ENCODE data around the gene LRRC75B. TPM values are rescaled to one million over a fixed set of nuclear protein-coding genes. Genes with fewer than 3 reads are reported as not detected.
"Not testable (repeated sequence)": the region's sequence is repeated elsewhere in the genome, so short reads cannot be mapped to it uniquely, and the experiment has no call there.

Gene LRRC75B
- polyA plus RNA-seq, 3 donors: 33.6 to 45.7 (median 42.2) TPM

DNA sequence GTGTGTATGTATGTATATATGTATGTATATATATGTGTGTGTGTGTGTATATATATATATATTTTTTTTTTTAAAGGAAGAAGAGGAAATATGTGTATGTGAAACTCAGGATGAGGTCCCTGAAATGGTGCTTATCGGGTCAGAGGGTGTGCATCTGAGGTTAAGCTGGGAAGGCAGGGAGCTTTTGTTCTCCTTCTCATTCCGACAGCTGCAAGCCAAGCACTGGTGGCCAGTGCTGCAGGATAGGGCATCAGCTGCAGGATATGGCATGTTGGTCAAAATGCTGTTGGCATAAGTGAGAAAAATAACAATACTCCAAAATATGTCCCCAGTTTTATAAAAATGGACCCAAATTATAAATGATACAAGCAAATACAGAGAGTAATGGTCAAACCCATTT is 29.6 kb downstream of the LRRC75B start:
- no peak for DNase-seq

DNA sequence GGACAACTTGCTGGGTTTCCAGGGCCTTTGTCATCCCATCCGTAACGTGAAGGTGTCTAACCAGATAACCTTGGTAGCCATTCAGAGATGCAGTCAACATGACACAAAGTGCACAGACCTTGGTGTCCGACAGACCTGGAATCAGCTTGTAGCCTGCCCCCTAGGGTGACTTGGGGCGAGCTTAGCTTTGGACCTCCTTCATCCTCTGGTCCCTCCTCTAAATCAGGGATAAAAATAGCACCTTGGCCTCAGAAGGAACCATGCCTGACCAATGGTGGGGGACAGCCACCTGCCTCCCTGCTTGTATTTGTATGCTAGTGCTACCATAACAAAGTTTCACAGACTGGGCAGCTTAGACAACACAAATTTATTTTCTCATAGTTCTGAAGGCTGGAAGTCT is 33.4 kb downstream of the LRRC75B start:
- DNase-seq: no peak

DNA sequence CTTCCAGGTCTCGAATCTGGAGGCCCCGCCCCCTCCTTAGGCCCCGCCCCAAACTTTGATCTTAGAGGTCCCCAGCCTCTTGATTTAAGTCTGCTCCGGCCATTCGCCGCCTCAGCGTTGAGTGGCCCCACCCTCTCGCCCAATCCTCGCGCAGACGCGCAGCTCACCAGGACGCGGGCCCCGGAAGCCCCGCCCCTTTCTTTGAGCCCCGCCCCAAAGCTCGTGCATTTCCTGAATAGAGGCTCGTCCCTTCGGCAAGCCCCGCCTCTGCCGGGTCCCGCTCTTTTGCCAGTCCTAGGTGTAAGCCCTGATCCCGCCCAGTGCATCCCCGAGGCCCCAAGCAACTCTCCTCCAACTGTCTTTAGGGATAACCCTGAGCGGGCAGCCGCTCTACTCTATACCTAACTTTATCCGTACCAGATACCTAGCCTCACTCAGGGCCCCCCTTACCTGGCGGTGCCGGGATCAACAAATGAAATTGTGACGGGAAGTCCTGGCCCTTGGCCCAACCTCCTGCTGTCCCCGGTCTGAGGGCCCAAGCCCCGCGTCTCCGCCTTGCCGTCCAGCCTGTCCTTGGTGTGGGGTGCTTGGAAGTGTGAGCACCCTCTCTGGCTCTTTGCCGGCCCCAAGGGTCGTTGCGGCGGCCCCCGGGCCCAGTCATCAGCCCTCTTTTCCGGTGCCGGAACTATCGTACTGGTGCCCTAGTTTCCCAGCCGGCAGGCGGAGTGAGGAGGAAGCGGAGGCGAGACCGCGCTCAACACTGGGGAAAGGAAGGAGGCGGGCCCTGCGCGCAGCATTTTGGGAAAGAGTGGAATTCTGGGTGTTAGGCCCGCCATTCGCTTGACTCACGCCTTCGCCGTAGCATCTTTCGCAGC is 37.5 kb downstream of the LRRC75B start, which contains the start of gene SNRPD3:
SNRPD3 (plus strand) TSS at position 835 of the 875 bp plus-strand sequence. CDS start 1,676 bp downstream, outside the sequence.
- DNase-seq: peak; percentile 99

DNA sequence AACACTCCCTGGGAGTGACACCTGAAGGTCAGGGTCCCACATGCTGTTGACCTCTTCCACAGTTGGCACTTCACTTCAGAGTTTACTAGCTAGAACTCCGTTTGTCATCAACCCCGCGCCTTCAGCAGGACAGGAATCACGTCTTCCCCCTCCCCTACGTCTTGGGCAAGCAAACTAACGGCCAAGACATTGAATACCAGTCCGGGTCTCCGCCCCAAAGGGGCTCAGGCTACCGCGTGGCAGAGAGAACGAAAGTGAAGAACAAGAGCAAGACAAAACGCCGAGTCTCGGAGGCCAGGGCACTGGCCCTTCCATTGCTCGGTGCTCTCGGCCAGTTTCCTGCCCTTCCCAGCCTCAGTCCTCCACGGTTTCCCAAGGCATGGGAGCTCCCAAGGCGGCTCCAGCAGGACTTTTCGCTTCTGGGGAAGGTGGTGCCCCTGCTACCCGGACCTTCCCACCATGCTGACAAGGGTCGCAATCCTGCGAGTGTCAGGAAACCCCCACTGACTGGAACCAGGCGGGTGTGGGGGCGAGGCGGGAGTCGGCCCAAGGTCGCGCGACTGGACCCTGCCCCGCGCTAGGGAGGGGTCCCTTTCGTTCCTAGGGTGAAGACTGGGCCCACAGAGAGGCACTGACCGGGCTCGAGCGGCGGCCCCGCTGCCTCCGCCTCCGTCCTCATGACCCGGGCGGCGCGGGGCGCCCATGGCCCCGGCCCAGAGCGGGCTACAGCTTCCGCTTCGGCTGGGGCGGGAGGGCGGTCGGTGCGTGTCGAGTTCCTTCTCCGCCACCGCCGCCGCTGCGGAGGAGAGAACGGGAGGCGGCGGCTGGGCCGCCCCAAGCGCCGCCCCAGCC is 38.3 kb downstream of the LRRC75B start, which contains the start of gene GUCD1:
GUCD1 (minus strand) TSS at position 826 of the 852 bp plus-strand sequence; CDS start at position 679, 147 bp downstream.
- peak; percentile 31 for DNase-seq

DNA sequence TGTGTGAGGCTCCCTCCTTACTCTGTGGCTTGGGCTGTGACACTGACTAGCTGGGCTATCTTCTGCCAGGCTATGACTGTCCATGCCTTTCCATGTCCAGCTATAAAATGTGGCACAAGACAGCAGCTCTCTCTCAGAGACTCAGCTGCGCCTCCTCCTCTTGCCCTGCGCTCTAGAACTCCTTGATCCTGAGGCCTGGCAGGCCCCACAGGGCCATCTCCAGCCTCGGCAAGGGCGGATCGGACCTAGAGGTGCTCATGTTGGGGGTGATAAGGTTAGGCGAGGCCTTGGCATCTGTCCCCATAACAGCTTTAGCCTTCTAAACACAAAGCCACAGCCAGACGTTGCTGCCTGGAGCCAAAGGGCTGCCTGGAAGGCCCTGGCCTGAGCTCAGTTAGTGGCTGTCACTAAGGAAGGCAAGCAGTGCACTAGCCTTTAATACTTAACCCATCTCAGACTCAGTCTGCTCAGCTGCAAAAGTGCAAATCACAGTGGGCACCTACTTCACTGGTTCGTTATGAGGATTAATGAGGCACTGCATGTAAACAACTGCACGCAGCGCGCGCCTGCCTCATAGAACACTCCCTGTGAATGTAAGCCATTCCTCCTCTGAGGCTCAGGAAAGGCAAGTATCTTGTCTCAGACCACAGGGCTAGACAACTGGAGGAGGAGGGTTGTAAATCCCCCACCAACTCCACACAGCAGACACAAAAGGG is 39.1 kb downstream of the LRRC75B start:
- DNase-seq: peak; percentile 28

DNA sequence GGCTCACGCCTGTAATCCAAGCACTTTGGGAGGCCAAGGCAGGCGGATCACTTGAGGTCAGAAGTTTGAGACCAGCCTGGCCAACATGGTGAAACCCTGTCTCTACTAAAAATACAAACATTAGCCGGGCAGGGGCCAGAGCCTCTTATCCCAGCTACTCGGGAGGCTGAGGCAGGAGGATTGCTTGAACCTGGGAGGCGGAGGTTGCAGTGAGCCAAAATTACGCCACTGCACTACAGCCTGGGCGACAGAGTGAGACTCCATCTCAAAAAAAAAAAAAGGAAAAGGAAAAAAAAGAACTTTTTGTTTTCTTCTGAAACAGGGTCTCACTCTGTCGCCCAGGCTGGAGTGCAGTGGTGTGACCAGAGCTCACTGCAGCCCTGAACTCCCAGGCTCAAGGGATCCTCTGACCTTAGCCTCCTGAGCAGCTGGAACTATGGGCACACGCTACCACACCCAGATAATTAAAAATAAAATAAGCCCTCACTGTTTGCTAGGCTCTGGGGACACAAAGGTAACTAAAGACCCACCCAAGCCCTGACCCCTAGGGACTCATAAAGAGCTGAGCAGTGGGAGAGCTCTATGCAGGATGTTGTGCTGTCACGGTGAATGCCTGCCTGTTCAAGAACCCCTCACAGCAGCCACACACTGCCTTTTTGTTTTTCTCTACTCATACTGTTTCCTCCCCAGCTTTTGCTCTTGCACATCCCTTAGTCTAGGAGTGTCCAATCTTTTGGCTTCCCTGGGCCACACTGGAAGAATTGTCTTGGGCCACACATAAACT is 40.2 kb downstream of the LRRC75B start:
- not testable (repeated sequence) for DNase-seq

DNA sequence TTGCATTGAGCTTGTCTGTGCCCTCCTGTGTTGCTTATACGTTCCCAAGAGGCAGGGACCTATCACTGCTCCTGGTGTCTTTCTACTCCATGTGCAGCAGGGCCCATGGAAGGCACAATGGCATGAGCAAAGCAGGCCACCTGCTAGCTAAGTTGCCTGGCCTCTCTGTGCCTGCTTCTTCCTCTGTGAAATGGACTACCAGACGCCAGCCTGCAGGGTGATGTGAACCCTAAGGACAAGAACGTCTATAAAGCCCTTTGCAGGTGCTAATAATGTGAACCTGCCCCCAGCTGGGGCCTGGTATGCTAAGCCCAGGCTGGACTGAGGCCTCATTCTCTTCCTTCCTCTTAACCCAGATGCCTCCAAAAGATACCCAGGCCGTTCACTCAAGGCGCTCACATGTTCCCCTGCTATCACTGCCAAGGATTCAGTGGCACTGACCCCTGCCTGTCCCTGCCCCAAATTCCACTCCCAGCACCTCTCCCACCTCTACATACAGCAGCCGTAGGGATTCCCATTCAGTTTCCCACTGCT is 41.9 kb downstream of the LRRC75B start:
- no peak for DNase-seq

DNA sequence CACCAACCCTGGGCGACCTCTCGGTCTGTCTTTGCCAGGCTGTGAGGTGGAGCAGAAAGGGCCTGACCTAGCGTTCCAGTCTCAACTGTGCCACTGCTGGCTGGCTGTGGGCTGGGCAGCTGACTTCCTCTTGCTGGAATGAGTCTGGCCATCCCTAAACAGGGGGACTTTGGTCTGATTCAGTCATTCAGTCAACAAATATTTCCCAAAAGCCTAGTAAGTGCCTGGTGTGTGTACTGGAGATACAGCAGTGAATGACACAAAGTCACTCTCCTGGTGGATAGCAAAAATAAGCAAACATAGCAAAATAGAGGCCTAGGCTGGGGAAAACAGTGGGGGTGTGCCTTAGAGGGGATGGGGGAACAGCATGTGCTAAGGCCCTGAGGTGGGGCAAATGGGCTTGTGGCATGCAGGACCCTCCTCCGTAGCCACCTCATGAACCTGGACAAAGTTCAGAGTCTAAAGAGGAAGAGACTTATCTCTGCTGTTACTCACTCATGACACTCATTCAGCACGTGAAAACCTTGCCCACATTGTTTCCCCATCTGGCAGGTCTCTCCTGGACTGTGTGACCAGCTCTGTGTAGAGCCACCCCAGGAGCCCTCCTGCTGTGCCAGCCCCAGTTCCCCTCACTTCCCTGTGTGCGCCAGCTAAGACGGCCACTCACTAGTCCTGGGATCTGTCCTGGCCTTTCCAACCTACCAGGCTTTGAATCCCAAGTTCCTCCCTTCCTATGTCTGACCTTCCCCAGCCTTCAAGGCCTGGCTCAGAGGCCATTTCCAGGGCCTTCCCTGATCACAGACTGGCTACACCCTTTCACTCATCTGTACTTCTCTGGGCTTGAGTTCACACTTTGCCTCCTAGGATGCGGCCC is 42.6 kb downstream of the LRRC75B start:
- DNase-seq: no peak

DNA sequence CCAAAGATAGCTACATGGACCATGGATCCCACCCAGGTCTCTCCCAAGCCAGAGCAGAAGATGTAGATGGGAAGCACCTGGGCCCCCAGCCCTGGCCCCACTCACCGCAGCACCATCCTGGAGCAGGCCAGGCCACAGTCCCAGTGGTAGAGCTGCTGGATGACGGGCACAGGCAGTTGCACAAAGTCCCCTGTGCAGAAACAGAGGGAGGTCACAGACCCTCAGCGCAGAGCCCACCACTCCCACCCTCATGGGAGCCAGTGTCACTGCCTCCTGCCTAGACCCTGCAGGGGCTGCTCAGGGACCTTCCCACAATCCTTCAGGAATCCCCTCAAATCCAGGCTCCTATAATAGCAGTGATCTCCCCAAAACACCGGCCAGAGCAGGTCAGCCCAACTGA is 44.1 kb downstream of the LRRC75B start:
- DNase-seq: no peak

DNA sequence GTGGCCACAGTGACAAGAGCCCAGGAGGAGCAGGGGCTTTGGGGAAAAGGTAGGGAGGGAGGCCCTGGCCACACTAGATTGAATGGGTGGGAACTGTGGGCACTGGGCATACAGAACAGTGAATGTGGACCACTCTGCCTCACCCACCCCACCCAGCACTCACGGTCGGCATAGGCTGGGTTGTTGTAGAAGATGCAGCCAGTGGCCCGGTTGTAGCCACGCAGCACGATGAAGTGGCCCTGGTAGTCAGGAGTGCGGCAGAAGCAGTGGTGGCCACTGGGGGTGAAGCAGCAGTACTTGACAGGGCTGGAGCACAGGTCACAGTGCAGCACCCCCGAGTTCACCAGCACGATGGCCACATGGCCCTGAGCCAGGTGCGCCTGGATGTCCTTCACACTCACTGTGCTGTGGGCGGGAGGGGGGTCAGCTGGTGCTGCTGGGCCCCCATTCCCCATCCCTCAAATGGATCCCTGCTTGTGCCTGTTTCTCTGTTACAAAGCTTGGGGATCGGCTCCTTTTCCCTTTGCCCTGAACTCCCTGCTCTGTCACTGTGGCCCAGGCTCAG is 49.1 kb downstream of the LRRC75B start:
- no peak for DNase-seq

DNA sequence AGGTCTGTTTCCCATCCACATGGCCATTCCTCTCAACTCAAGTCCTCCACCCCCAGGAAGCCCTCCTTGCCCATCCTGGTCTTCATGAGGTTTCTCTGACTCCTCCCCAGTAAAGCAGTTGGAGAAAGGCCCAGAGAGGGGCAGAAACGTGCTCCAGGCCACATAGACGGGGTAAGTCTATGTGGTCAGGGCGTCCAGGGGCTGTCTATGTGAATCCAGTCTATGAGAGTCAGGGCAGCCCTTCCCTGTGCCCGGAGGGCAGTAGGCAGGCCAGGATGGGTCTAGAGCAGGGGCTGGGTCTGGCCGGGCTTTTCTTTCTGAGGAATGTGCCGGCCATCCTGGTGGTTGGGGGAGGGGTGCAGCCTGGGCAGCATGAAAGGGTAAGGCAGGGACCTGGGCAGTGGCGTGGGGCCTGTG is 49.7 kb downstream of the LRRC75B start:
- no peak for DNase-seq

DNA sequence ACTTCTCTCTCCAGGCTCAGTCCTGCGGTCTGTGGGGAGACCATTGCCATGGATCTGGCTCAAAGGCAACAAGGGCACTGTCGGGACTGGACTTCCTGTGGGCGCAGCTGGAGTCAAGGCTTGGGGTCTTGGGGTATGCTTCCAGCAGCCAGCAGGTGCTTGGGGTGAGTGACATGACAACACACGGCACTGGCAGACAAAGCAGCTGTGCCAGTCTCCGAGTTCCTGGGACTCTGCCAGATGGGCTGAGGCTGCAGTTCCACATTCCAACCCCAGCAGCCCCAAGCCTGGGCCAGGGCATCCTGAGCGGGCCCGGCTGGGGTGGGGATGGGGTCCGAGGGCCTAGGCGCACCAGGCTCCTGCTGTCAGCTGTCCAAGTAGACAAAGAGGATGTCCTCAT is 50.2 kb downstream of the LRRC75B start:
- DNase-seq: no peak

DNA sequence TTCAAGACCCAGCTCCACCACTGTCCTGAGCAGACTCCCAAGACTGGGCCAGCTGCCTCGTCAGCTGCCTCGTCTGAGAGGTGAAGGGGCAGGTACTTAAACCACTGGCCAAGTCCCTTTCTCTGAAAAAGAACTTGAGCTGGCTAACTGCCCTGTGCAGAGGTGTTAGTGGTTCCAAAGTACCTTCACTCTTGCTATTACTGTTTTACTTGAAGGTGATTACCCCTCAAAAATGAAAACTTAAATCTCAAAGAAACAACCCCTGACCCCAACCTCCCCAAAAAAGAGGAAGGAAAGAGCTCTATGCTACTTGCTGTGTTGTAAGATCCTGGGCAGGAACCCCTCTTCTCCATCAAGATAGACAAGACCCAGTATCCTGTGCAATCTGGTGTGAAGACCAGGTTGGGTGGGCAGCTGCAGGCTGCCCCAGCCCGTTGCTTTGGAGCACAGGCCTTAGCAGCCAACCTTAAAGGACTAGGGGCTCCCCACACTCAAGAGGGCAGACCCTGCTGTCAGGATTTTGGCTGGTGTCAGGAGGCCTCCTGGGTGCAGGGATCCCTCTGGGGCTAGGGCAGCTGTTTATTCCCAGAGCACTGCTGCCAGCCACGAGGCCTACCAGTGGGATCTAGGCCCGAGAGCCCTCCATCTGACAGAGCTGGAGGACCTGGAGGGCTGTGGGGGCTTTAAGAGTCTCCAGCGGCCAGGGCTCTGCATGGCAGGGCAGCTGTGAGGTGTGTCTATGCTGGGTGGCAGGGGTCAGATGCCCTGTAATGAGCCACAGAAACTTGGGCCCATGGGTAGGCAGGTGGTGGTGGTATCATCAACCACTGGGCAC is 51.0 kb downstream of the LRRC75B start:
- DNase-seq: no peak

DNA sequence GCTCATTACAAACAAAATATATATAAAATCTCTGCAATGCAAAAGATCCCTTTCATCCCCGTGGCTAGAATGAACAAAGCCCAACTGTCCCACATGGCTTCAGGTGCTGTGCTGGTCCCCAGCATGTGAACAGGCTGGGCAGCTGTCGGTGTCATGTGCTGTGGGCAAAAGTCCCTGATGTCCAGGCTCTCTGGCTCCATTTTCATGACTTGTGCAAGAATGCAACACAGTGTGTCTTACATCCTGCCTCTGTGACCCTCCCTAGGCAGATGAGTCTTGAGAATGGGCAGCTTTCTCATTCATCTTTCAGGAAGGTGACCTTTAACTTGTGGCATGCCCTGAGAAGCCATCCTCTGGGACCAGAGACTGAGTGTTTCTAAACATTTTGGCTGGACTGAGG is 52.4 kb downstream of the LRRC75B start:
- no peak for DNase-seq

DNA sequence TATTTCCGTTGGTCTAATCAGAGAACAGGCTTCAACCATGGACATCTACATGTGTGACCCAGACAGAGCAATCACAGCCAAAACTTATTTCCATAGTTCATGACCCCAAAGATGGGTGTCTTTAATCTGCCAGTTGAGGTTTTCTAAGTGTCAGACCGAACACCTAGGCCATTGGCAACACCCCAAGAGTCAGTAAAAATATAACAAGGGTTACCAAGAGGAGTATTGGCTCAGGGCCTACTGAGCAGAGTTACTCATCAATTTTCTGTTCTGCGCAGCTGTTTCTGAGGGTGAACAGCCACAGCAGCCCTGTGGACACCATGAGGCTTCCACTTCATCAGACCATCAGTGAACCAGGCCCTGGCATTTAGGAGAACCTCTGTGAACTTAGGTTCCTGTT is 56.8 kb downstream of the LRRC75B start:
- no peak for DNase-seq

All from renal pelvis (tissue), 4 donors.